Endothelial cell of umbilical vein (primary cell): ENCODE measurements around the gene CKAP5. TPM values are rescaled to one million over a fixed set of nuclear protein-coding genes. Genes with fewer than 3 reads are reported as not detected.

Source experiments
- BruUV-seq: library from RNA; stranded (reverse); fragments of 400-500 nt; replicated peaks from 2 replicates; lab custom pipeline; 2021; lab: Mats Ljungman, UMichigan
- CTCF ChIA-PET: fragments of 300-600, 350-600 bp; sonication (Branson Sonifier 250); formaldehyde crosslinking; loops from one replicate; lab custom pipeline; 2021; ENCODE audit warnings: antibody characterized with exemption, inconsistent platforms; lab: Charles Lee
- POLR2A ChIA-PET: fragments of 300-600, 350-600 bp; sonication (Branson Sonifier 250); formaldehyde crosslinking; loops from one replicate; lab custom pipeline; 2021; ENCODE audit warnings: antibody characterized with exemption, inconsistent platforms; lab: Charles Lee
- DNase-seq: peaks from one replicate; pipeline ENCODE4 v3.0.0-alpha.2; 2011; ENCODE audit warnings: low read depth, low spot score
- FAIRE-seq: peaks from 2 replicates; lab custom pipeline; 2011; peaks lifted over from hg19 to GRCh38; lab: Jason Lieb, UNC
- H2AFZ ChIP-seq: 2 replicates; pipeline ENCODE4 v1.6.0; 2012; ENCODE audit warnings: low read depth, low read length, control low read depth, inconsistent platforms
- H3K27ac ChIP-seq: 2 replicates; pipeline ENCODE4 v1.5.1; 2011; ENCODE audit warnings: low read depth, mild to moderate bottlenecking, control low read depth, low read length, moderate library complexity; ENCODE audit not compliant: insufficient read depth
- H3K27me3 ChIP-seq, 2 experiments: 2 replicates each; pipeline versions ENCODE4 v1.6.0 to v1.6.1; 2011; ENCODE audit warnings: low read length in 2 of 2, mixed read lengths in 1 of 2; ENCODE audit not compliant: control insufficient read depth in 2 of 2, insufficient read depth in 2 of 2
- H3K36me3 ChIP-seq, 2 experiments: 2 replicates in 1 of 2; 3 replicates in 1 of 2; pipeline ENCODE4 v1.5.1; 2011; ENCODE audit warnings: low read length in 2 of 2, mild to moderate bottlenecking in 1 of 2, moderate library complexity in 1 of 2; ENCODE audit not compliant: control insufficient read depth in 2 of 2, insufficient read depth in 2 of 2; ENCODE audit errors: extremely low read depth in 1 of 2
- H3K4me1 ChIP-seq: 3 replicates; pipeline ENCODE4 v1.5.1; 2011; ENCODE audit warnings: mild to moderate bottlenecking, low read length; ENCODE audit not compliant: control insufficient read depth, insufficient read depth; ENCODE audit errors: extremely low read depth
- H3K4me2 ChIP-seq: 2 replicates; pipeline ENCODE4 v1.6.1; 2011; ENCODE audit warnings: low read length, control low read depth, mixed read lengths; ENCODE audit not compliant: insufficient read depth
- H3K4me3 ChIP-seq, 3 experiments: fragments of 200-600 bp in 1 of 3; sonication (generic), shearing (Covaris generic) in 1 of 3; replicated peaks in 1 of 3; 2 replicates each; pipeline ENCODE4 v1.5.1; 2011 to 2016; ENCODE audit warnings: control low read depth in 3 of 3, low read length in 3 of 3, mild to moderate bottlenecking in 2 of 3, inconsistent platforms in 1 of 3, low read depth in 1 of 3, moderate library complexity in 1 of 3; ENCODE audit not compliant: insufficient read depth in 1 of 3
- H3K79me2 ChIP-seq: 2 replicates; pipeline ENCODE4 v1.6.0; 2012; ENCODE audit warnings: low read length, inconsistent platforms; ENCODE audit not compliant: control insufficient read depth, insufficient read depth
- H3K9ac ChIP-seq: replicated peaks from 2 replicates; pipeline ENCODE3; 2011; ENCODE audit warnings: low read length, control low read depth; ENCODE audit not compliant: insufficient read depth; ENCODE audit errors: extremely low read depth
- H3K9me1 ChIP-seq: replicated peaks from 3 replicates; pipeline ENCODE4 v1.6.0; 2011; ENCODE audit warnings: mild to moderate bottlenecking, low read length; ENCODE audit not compliant: control insufficient read depth, insufficient read depth; ENCODE audit errors: extremely low read depth
- H3K9me3 ChIP-seq: replicated peaks from 2 replicates; pipeline ENCODE4 v1.5.1; 2012; ENCODE audit warnings: low read length, inconsistent platforms; ENCODE audit not compliant: control insufficient read depth, insufficient read depth
- H4K20me1 ChIP-seq: replicated peaks from 2 replicates; pipeline ENCODE3; 2011; ENCODE audit warnings: mild to moderate bottlenecking, low read length; ENCODE audit not compliant: control insufficient read depth, insufficient read depth; ENCODE audit errors: extremely low read depth
- EZH2 ChIP-seq: IDR thresholded peaks from 2 replicates; pipeline ENCODE4 v1.6.1; 2012; ENCODE audit warnings: borderline replicate concordance, low read depth, mild to moderate bottlenecking, moderate library complexity, low read length, inconsistent platforms; ENCODE audit not compliant: severe bottlenecking
- FOS ChIP-seq: IDR thresholded peaks from 2 replicates; pipeline ENCODE4 v1.6.1; 2011; ENCODE audit warnings: mild to moderate bottlenecking, low read length, moderate library complexity, borderline replicate concordance; ENCODE audit not compliant: insufficient read depth
- GATA2 ChIP-seq: IDR thresholded peaks from 2 replicates; pipeline ENCODE4 v1.7.0; 2011; ENCODE audit warnings: low read depth, mild to moderate bottlenecking, moderate library complexity, mixed read lengths, low read length; ENCODE audit not compliant: insufficient read length, insufficient read depth
- JUN ChIP-seq: IDR thresholded peaks from 2 replicates; pipeline ENCODE4 v1.6.1; 2011; ENCODE audit warnings: borderline replicate concordance, low read depth; ENCODE audit not compliant: insufficient read length, insufficient read depth
- MYC ChIP-seq: IDR thresholded peaks from one replicate; pipeline ENCODE4 v1.6.1; 2011; ENCODE audit warnings: mild to moderate bottlenecking, low read depth, low read length
- POLR2A ChIP-seq: IDR thresholded peaks from 2 replicates; pipeline ENCODE4 v1.6.1; 2012; ENCODE audit warnings: low read depth, mild to moderate bottlenecking, control low read depth, low read length
- POLR2AphosphoS5 ChIP-seq: IDR thresholded peaks from 2 replicates; pipeline ENCODE4 v1.6.1; 2012; ENCODE audit warnings: low read depth, mild to moderate bottlenecking, control low read depth, low read length, moderate library complexity; ENCODE audit not compliant: insufficient read depth
- dilution Hi-C: fragments of 300-500 bp; cut with MboI; formaldehyde crosslinking; loops from one replicate; pipeline ENCODE4 v1.15.0; 2019; ENCODE audit warnings: low sequenced_read_pairs; ENCODE audit not compliant: extremely low pct_ligation_motif_present
- intact Hi-C: fragments of 100-400 bp; cut with micrococcal nuclease; formaldehyde crosslinking; loops from one replicate; pipeline ENCODE4 v1.10.0; 2022
- polyA plus RNA-seq, 4 experiments: library from polyadenylated mRNA; depleted of rRNA in 3 of 4; stranded (reverse) in 3 of 4; unstranded in 1 of 4; fragments of >200 nt; gene quantifications; 2 replicates each; pipeline versions ENCODE4 v1.2.1 to v1.2.3, GENCODE V29; 2011 to 2012; ENCODE audit warnings: missing spikeins in 1 of 4
- total RNA-seq: library from RNA; stranded (reverse); gene quantifications from 2 replicates; pipeline ENCODE4 v1.2.3, GENCODE V29; 2021
- TF ChIP-seq, protein P1 (sequence below), 2 donors: IDR thresholded peaks; 1 replicate in 1 of 2; 2 replicates in 1 of 2; pipeline ENCODE4 v1.5.1; 2011; ENCODE audit warnings: low read length in 2 of 2, mild to moderate bottlenecking in 2 of 2, moderate library complexity in 2 of 2, control low read depth in 1 of 2, inconsistent platforms in 1 of 2, low read depth in 1 of 2; ENCODE audit not compliant: insufficient read depth in 1 of 2; ENCODE audit errors: extremely low read depth in 1 of 2
- TF ChIP-seq, protein P2 (sequence below): IDR thresholded peaks from 2 replicates; pipeline ENCODE4 v1.6.1; 2011; ENCODE audit not compliant: insufficient read depth, insufficient read length

The CKAP5 gene
- total and polyA plus RNA-seq, 2 donors (not counting 3 experiments of a cell fraction or from before 2014, with no cell fraction given): 47.4 to 138 TPM

DNA sequence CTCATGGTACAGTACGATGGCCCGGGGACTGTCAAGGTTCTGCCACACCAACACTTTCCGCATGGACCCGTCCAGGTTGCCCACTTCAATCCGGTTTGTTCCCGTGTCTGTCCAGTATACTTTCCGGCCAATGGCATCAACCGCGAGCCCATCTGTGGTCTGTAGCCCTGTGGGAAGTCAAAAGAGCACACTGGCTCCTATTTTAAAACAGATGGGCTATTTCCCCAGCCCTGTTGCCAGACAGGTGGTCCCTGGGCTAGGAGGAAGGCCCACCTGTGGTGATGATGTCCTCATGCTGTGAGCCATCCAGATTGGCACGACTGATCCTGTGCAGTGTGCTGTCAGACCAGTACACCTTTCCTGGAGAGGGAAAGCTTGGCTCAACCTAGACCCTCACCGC lies 30.4 kb upstream of the CKAP5 start:
- TF ChIP-seq, protein P1, sequence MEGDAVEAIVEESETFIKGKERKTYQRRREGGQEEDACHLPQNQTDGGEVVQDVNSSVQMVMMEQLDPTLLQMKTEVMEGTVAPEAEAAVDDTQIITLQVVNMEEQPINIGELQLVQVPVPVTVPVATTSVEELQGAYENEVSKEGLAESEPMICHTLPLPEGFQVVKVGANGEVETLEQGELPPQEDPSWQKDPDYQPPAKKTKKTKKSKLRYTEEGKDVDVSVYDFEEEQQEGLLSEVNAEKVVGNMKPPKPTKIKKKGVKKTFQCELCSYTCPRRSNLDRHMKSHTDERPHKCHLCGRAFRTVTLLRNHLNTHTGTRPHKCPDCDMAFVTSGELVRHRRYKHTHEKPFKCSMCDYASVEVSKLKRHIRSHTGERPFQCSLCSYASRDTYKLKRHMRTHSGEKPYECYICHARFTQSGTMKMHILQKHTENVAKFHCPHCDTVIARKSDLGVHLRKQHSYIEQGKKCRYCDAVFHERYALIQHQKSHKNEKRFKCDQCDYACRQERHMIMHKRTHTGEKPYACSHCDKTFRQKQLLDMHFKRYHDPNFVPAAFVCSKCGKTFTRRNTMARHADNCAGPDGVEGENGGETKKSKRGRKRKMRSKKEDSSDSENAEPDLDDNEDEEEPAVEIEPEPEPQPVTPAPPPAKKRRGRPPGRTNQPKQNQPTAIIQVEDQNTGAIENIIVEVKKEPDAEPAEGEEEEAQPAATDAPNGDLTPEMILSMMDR (IDR thresholded peaks at IDR 0.05; ENCODE audit: extremely low read depth in 1 of 2, insufficient read depth in 1 of 2, low read depth in 1 of 2, low read length in 2 of 2): no peak
- TF ChIP-seq, protein P2, sequence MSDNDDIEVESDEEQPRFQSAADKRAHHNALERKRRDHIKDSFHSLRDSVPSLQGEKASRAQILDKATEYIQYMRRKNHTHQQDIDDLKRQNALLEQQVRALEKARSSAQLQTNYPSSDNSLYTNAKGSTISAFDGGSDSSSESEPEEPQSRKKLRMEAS: no peak
- TF ChIP-seq FOS (no peak), GATA2 (no peak), POLR2AphosphoS5 (no peak), EZH2 (no peak), MYC (no peak), POLR2A (no peak), JUN (no peak)
- Histone ChIP-seq H3K9me1 (no peaks in the 10 kb centered on the region), H3K36me3 (no peaks in the 10 kb centered on the region), H3K4me2 (no peak overlapping the region), H3K27me3 (no peaks in the 10 kb centered on the region), H3K4me1 (no peaks in the 10 kb centered on the region), H2AFZ (no peak overlapping the region), H4K20me1 (no peaks in the 10 kb centered on the region), H3K9ac (no peak overlapping the region), H3K79me2 (no peaks in the 10 kb centered on the region), H3K27ac (no peak overlapping the region), H3K4me3 (no peak overlapping the region), H3K9me3 (no peaks in the 10 kb centered on the region)
- DNase-seq: no peak
- CTCF ChIA-PET: interaction anchor here (0.8 to 1.5 kb wide), 4 partner anchors 10 to 285 kb away, joined by 3 read pairs; no protein-coding TSS in a partner anchor
- POLR2A ChIA-PET: interaction anchor here (0.5 to 0.6 kb wide), 3 partner anchors 16 to 53 kb away, joined by 3 to 5 read pairs (median 4); no protein-coding TSS in a partner anchor
- intact Hi-C loops: no loop called here
- no peak for FAIRE-seq
- dilution Hi-C loops: no loop called here
- BruUV-seq: no TSS peak
